ENCODE measurements around the gene XYLB.
"Not testable (repeated sequence)": the region's sequence is repeated elsewhere in the genome, so short reads cannot be mapped to it uniquely, and the experiment has no call there.

XYLB gene

GRCh38 chr3:38313695-38314094 lies 32.9 kb upstream of the XYLB start:
- peaks cover 6% of the 10 kb centered on the region for H3K4me1 ChIP-seq (ENCODE audit: control insufficient read depth, insufficient read depth, low read length)
- H3K9me3 ChIP-seq (ENCODE audit: control insufficient read depth, insufficient read depth, low read length), result no peaks in the 10 kb centered on the region
- H3K36me3 ChIP-seq (ENCODE audit: control insufficient read depth, insufficient read depth, low read length), result no peaks in the 10 kb centered on the region
- H3K9ac ChIP-seq (ENCODE audit: low read depth, low read length), result no peak overlapping the region
- no peak overlapping the region for H3K4me3 ChIP-seq (ENCODE audit: low read depth, low read length)
- no peak overlapping the region for H3K27ac ChIP-seq (ENCODE audit: low read depth, low read length)
- H3K27me3 ChIP-seq (ENCODE audit: control insufficient read depth, insufficient read depth, low read length), result no peaks in the 10 kb centered on the region

- H3K9me3 ChIP-seq (ENCODE audit: control insufficient read depth, insufficient read depth, low read length), result no peaks in the 10 kb centered on the region
- no peaks in the 10 kb centered on the region for H3K27me3 ChIP-seq (ENCODE audit: control insufficient read depth, insufficient read depth, low read length)
- no peaks in the 10 kb centered on the region for H3K36me3 ChIP-seq (ENCODE audit: control insufficient read depth, insufficient read depth, low read length)
- no peak overlapping the region for H3K27ac ChIP-seq (ENCODE audit: low read depth, low read length)
- H3K9ac ChIP-seq (ENCODE audit: low read depth, low read length), result no peak overlapping the region
- H3K4me3 ChIP-seq (ENCODE audit: low read depth, low read length), result no peak overlapping the region
- H3K4me1 ChIP-seq (ENCODE audit: control insufficient read depth, insufficient read depth, low read length), result peaks cover 6% of the 10 kb centered on the region
Measured at GRCh38 chr3:38314112-38314763, 32.3 kb upstream of the XYLB start.

- Histone ChIP-seq H3K9me3 (ENCODE audit: control insufficient read depth, insufficient read depth, low read length) (no peaks in the 10 kb centered on the region), H3K27me3 (ENCODE audit: control insufficient read depth, insufficient read depth, low read length) (no peaks in the 10 kb centered on the region), H3K4me3 (ENCODE audit: low read depth, low read length) (no peak overlapping the region)
Measured at GRCh38 chr3:38314764-38315487, 31.7 kb upstream of the XYLB start.

GRCh38 chr3:38315488-38316230 lies 30.9 kb upstream of the XYLB start:
- Histone ChIP-seq H3K4me1 (ENCODE audit: control insufficient read depth, insufficient read depth, low read length) (peaks cover 6% of the 10 kb centered on the region), H3K9ac (ENCODE audit: low read depth, low read length) (no peak overlapping the region), H3K27ac (ENCODE audit: low read depth, low read length) (no peak overlapping the region), H3K9me3 (ENCODE audit: control insufficient read depth, insufficient read depth, low read length) (no peaks in the 10 kb centered on the region), H3K4me3 (ENCODE audit: low read depth, low read length) (no peak overlapping the region), H3K27me3 (ENCODE audit: control insufficient read depth, insufficient read depth, low read length) (no peaks in the 10 kb centered on the region), H3K36me3 (ENCODE audit: control insufficient read depth, insufficient read depth, low read length) (no peaks in the 10 kb centered on the region)

More at GRCh38 chr3:38314764-38315487, 31.7 kb upstream of the XYLB start:
- peaks cover 6% of the 10 kb centered on the region for H3K4me1 ChIP-seq (ENCODE audit: control insufficient read depth, insufficient read depth, low read length)
- H3K36me3 ChIP-seq (ENCODE audit: control insufficient read depth, insufficient read depth, low read length), result no peaks in the 10 kb centered on the region
- H3K27ac ChIP-seq (ENCODE audit: low read depth, low read length), result no peak overlapping the region
- no peak overlapping the region for H3K9ac ChIP-seq (ENCODE audit: low read depth, low read length)

- no peaks in the 10 kb centered on the region for H3K9me3 ChIP-seq (ENCODE audit: control insufficient read depth, insufficient read depth, low read length)
- H3K9ac ChIP-seq (ENCODE audit: low read depth, low read length), result no peak overlapping the region
- H3K4me3 ChIP-seq (ENCODE audit: low read depth, low read length), result no peak overlapping the region
- no peaks in the 10 kb centered on the region for H3K36me3 ChIP-seq (ENCODE audit: control insufficient read depth, insufficient read depth, low read length)
- no peaks in the 10 kb centered on the region for H3K27me3 ChIP-seq (ENCODE audit: control insufficient read depth, insufficient read depth, low read length)
- H3K4me1 ChIP-seq (ENCODE audit: control insufficient read depth, insufficient read depth, low read length), result peaks cover 6% of the 10 kb centered on the region
- H3K27ac ChIP-seq (ENCODE audit: low read depth, low read length), result no peak overlapping the region
Measured at GRCh38 chr3:38316356-38317191, 30.0 kb upstream of the XYLB start.

GRCh38 chr3:38317192-38317759 lies 29.3 kb upstream of the XYLB start:
- Histone ChIP-seq H3K27ac (ENCODE audit: low read depth, low read length) (no peak overlapping the region), H3K9me3 (ENCODE audit: control insufficient read depth, insufficient read depth, low read length) (no peaks in the 10 kb centered on the region), H3K4me3 (ENCODE audit: low read depth, low read length) (no peak overlapping the region), H3K27me3 (ENCODE audit: control insufficient read depth, insufficient read depth, low read length) (no peaks in the 10 kb centered on the region), H3K9ac (ENCODE audit: low read depth, low read length) (no peak overlapping the region), H3K4me1 (ENCODE audit: control insufficient read depth, insufficient read depth, low read length) (peaks cover 6% of the 10 kb centered on the region), H3K36me3 (ENCODE audit: control insufficient read depth, insufficient read depth, low read length) (no peaks in the 10 kb centered on the region)

- Histone ChIP-seq H3K27me3 (ENCODE audit: control insufficient read depth, insufficient read depth, low read length) (no peaks in the 10 kb centered on the region), H3K36me3 (ENCODE audit: control insufficient read depth, insufficient read depth, low read length) (no peaks in the 10 kb centered on the region), H3K4me1 (ENCODE audit: control insufficient read depth, insufficient read depth, low read length) (peaks cover 6% of the 10 kb centered on the region), H3K27ac (ENCODE audit: low read depth, low read length) (no peak overlapping the region), H3K4me3 (ENCODE audit: low read depth, low read length) (no peak overlapping the region), H3K9ac (ENCODE audit: low read depth, low read length) (no peak overlapping the region), H3K9me3 (ENCODE audit: control insufficient read depth, insufficient read depth, low read length) (no peaks in the 10 kb centered on the region)
Measured at GRCh38 chr3:38318766-38319671, 27.6 kb upstream of the XYLB start.

GRCh38 chr3:38320638-38321037 lies 25.9 kb upstream of the XYLB start:
- not testable (repeated sequence) for H3K9ac ChIP-seq (ENCODE audit: low read depth, low read length); H3K27ac ChIP-seq (ENCODE audit: low read depth, low read length); H3K27me3 ChIP-seq (ENCODE audit: control insufficient read depth, insufficient read depth, low read length); H3K4me3 ChIP-seq (ENCODE audit: low read depth, low read length); H3K36me3 ChIP-seq (ENCODE audit: control insufficient read depth, insufficient read depth, low read length); H3K9me3 ChIP-seq (ENCODE audit: control insufficient read depth, insufficient read depth, low read length); H3K4me1 ChIP-seq (ENCODE audit: control insufficient read depth, insufficient read depth, low read length)

- Histone ChIP-seq H3K9me3 (ENCODE audit: control insufficient read depth, insufficient read depth, low read length) (no peaks in the 10 kb centered on the region), H3K4me3 (ENCODE audit: low read depth, low read length) (no peak overlapping the region), H3K27me3 (ENCODE audit: control insufficient read depth, insufficient read depth, low read length) (no peaks in the 10 kb centered on the region), H3K9ac (ENCODE audit: low read depth, low read length) (no peak overlapping the region), H3K4me1 (ENCODE audit: control insufficient read depth, insufficient read depth, low read length) (no peaks in the 10 kb centered on the region), H3K36me3 (ENCODE audit: control insufficient read depth, insufficient read depth, low read length) (no peaks in the 10 kb centered on the region), H3K27ac (ENCODE audit: low read depth, low read length) (no peak overlapping the region)
Measured at GRCh38 chr3:38323060-38323459, 23.5 kb upstream of the XYLB start.

- H3K27me3 ChIP-seq (ENCODE audit: control insufficient read depth, insufficient read depth, low read length), result no peaks in the 10 kb centered on the region
- H3K4me1 ChIP-seq (ENCODE audit: control insufficient read depth, insufficient read depth, low read length), result no peaks in the 10 kb centered on the region
- no peak overlapping the region for H3K9ac ChIP-seq (ENCODE audit: low read depth, low read length)
- H3K9me3 ChIP-seq (ENCODE audit: control insufficient read depth, insufficient read depth, low read length), result no peaks in the 10 kb centered on the region
- no peak overlapping the region for H3K4me3 ChIP-seq (ENCODE audit: low read depth, low read length)
- H3K27ac ChIP-seq (ENCODE audit: low read depth, low read length), result no peak overlapping the region
- no peaks in the 10 kb centered on the region for H3K36me3 ChIP-seq (ENCODE audit: control insufficient read depth, insufficient read depth, low read length)
Measured at GRCh38 chr3:38325256-38325655, 21.3 kb upstream of the XYLB start.
